Vagina (tissue), 2 donors: ENCODE measurements around the gene VASN. TPM values are rescaled to one million over a fixed set of nuclear protein-coding genes. Genes with fewer than 3 reads are reported as not detected.

Source experiments
- DNase-seq, 2 donors: peaks; one replicate each; pipeline ENCODE4 v3.0.0-alpha.2; 2017; ENCODE audit errors: extremely low spot score in 2 of 2
- H3K27ac ChIP-seq: fragments of 200-600 bp; sonication (generic); one replicate; pipeline ENCODE4 v1.5.1; 2019
- H3K27me3 ChIP-seq: fragments of 200-600 bp; sonication (generic); one replicate; pipeline ENCODE4 v1.5.1; 2019
- H3K36me3 ChIP-seq, 2 donors: fragments of 200-600 bp; sonication (generic); one replicate each; pipeline ENCODE4 v1.5.1; 2017 to 2019
- H3K4me1 ChIP-seq: fragments of 200-600 bp; sonication (generic); one replicate; pipeline ENCODE4 v1.5.1; 2019
- H3K4me3 ChIP-seq, 2 donors: fragments of 200-600 bp; sonication (generic); 1 replicate in 1 of 2; 2 replicates in 1 of 2; pipeline ENCODE4 v1.5.1; 2016 to 2019
- H3K9me3 ChIP-seq: fragments of 200-600 bp; sonication (generic); one replicate; pipeline ENCODE4 v1.5.1; 2019
- POLR2A ChIP-seq, 2 donors: fragments of 450-650 bp; IDR thresholded peaks; one replicate each; pipeline ENCODE4 v1.6.1; 2017; ENCODE audit warnings: antibody characterized with exemption in 2 of 2, mild to moderate bottlenecking in 2 of 2, moderate library complexity in 2 of 2
- POLR2AphosphoS5 ChIP-seq, 2 donors: sonication (generic); formaldehyde crosslinking; IDR thresholded peaks; one replicate each; pipeline ENCODE4 v1.9.0; 2017; ENCODE audit warnings: antibody characterized with exemption in 2 of 2, mild to moderate bottlenecking in 2 of 2, low read depth in 1 of 2; ENCODE audit not compliant: insufficient read depth in 1 of 2
- intact Hi-C: fragments of 100-400 bp; cut with DNase I; formaldehyde crosslinking; loops from one replicate; pipeline ENCODE4 v1.15.1; 2023
- total RNA-seq: library from RNA; depleted of rRNA; stranded (reverse); fragments of >200 nt; gene quantifications from one replicate; pipeline ENCODE4 v1.2.3, GENCODE V29; 2016
- TF ChIP-seq, protein P1 (sequence below), 3 experiments: fragments of 450-650 bp in 2 of 3; fragments of 200-600 bp in 1 of 3; sonication (generic) in 1 of 3; IDR thresholded peaks; one replicate each; pipeline ENCODE4 v1.5.1; 2017 to 2019; ENCODE audit warnings: antibody characterized with exemption in 3 of 3, mild to moderate bottlenecking in 2 of 3, moderate library complexity in 2 of 3

VASN gene
- total RNA-seq, 1 donor from 2014 or later = 37.6 TPM

DNA sequence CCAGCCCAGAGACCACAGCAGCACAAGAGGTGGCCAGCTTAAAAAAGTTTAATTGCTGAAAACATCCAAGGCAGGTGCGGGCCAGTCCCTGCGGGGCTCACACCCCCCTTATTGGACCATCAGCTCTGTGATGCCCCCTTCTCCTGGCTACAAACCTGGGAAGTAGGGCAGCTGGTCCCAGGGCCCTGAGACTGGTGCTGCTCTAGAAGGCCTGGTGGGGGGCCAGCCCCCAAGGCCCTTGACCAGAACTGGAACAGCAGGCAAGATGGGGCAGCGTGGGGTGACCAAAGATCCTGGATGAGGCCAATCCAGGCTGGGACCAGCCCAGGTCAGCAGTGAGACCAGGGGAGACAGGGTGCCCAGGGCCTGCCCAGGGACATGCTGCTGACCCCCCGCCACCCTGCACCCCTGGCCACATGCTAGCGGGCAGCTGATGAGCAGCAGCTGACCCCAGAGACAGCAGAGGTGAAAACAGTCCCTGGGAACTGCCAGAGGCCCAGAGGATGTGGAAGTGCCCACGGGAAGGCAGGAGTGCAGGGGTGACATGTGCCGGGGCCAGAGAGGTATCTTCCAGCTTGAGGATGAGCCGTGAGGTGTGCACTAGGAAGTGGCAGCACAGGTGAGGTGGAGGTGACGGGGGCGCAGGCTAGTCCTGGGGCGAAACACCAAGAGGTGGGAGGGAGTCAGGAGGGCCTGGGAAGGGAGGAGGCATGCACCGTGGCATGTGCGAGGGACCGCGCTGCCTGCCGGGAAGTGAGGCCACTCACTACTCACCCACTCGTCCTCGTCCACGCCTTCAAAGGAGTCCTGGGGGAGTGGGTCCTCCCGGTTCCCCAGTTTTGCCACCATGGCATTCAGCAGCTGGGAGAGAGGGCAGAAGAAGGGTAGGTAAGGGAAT is 16.9 kb upstream of the VASN start:
- no peak for DNase-seq
- Histone ChIP-seq H3K27me3 (no peaks in the 10 kb centered on the region), H3K9me3 (no peaks in the 10 kb centered on the region), H3K36me3 (no peaks in the 10 kb centered on the region), H3K27ac (no peak overlapping the region), H3K4me1 (peaks cover 20% of the 10 kb centered on the region), H3K4me3 (no peak overlapping the region)
- TF ChIP-seq, protein P1, sequence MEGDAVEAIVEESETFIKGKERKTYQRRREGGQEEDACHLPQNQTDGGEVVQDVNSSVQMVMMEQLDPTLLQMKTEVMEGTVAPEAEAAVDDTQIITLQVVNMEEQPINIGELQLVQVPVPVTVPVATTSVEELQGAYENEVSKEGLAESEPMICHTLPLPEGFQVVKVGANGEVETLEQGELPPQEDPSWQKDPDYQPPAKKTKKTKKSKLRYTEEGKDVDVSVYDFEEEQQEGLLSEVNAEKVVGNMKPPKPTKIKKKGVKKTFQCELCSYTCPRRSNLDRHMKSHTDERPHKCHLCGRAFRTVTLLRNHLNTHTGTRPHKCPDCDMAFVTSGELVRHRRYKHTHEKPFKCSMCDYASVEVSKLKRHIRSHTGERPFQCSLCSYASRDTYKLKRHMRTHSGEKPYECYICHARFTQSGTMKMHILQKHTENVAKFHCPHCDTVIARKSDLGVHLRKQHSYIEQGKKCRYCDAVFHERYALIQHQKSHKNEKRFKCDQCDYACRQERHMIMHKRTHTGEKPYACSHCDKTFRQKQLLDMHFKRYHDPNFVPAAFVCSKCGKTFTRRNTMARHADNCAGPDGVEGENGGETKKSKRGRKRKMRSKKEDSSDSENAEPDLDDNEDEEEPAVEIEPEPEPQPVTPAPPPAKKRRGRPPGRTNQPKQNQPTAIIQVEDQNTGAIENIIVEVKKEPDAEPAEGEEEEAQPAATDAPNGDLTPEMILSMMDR (IDR thresholded peaks at IDR 0.05) = no peak
- TF ChIP-seq POLR2A (IDR thresholded peaks at IDR 0.05) = no peak
- no peak for TF ChIP-seq POLR2AphosphoS5 (IDR thresholded peaks at IDR 0.05; ENCODE audit: insufficient read depth in 1 of 2, low read depth in 1 of 2)
- intact Hi-C loops = no loop called here

DNA sequence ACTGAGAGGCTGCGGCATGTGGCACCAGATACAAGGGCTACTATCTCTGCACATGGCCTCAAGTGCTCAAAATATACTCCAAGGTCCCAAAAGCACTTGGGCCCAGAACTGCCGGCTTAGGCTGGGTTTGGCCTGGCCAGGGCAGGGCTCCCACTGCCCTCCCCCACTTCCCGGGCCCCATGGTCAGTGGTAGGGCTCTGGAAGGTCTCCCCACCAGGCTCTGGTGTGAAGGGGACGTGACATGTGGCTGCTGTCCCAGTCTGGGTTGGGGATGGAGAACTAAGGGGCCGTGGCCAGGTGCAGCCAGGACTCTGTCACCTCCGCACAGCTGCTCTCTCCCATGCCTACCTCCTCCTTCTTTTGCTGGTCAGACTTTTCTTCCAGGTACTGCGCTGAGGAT is 14.8 kb upstream of the VASN start:
- intact Hi-C loops = no loop called here
- DNase-seq = no peak
- Histone ChIP-seq H3K4me1 (peaks cover 6% of the 10 kb centered on the region), H3K4me3 (no peak overlapping the region), H3K27me3 (no peaks in the 10 kb centered on the region), H3K27ac (no peak overlapping the region), H3K36me3 (no peaks in the 10 kb centered on the region), H3K9me3 (no peaks in the 10 kb centered on the region)
- TF ChIP-seq POLR2AphosphoS5 (IDR thresholded peaks at IDR 0.05; ENCODE audit: insufficient read depth in 1 of 2, low read depth in 1 of 2) = no peak
- TF ChIP-seq POLR2A (IDR thresholded peaks at IDR 0.05) = no peak
- TF ChIP-seq, protein P1 (IDR thresholded peaks at IDR 0.05) = no peak

DNA sequence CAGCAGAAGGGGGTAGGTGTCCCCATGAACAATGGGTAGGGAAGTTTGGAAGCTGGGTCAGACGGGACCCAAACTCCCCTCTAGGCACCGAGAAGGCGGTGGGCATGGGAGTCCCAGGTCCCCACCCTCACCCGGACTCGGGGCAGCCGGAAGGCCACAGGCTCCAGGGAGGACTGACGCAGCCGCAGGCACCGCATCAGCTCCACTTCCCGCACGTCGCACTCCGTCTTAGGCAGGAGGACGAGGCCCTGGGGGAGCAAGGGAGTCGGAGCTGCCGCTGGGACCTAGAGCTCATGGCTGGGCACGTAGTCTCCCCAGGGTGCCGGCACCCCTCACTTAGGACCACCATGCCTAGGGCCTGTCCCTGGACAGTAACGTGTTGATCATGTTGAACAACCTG is 13.4 kb upstream of the VASN start:
- Histone ChIP-seq H3K4me1 (peaks cover 5% of the 10 kb centered on the region), H3K9me3 (no peaks in the 10 kb centered on the region), H3K36me3 (no peaks in the 10 kb centered on the region), H3K27ac (no peak overlapping the region), H3K4me3 (no peak overlapping the region), H3K27me3 (no peaks in the 10 kb centered on the region)
- intact Hi-C loops = loop anchor here (2.0 kb wide), 1 partner anchor 47 kb away; no protein-coding TSS in a partner anchor
- DNase-seq = no peak
- TF ChIP-seq POLR2A (IDR thresholded peaks at IDR 0.05) = no peak
- TF ChIP-seq, protein P1 (IDR thresholded peaks at IDR 0.05) = no peak
- no peak for TF ChIP-seq POLR2AphosphoS5 (IDR thresholded peaks at IDR 0.05; ENCODE audit: insufficient read depth in 1 of 2, low read depth in 1 of 2)

DNA sequence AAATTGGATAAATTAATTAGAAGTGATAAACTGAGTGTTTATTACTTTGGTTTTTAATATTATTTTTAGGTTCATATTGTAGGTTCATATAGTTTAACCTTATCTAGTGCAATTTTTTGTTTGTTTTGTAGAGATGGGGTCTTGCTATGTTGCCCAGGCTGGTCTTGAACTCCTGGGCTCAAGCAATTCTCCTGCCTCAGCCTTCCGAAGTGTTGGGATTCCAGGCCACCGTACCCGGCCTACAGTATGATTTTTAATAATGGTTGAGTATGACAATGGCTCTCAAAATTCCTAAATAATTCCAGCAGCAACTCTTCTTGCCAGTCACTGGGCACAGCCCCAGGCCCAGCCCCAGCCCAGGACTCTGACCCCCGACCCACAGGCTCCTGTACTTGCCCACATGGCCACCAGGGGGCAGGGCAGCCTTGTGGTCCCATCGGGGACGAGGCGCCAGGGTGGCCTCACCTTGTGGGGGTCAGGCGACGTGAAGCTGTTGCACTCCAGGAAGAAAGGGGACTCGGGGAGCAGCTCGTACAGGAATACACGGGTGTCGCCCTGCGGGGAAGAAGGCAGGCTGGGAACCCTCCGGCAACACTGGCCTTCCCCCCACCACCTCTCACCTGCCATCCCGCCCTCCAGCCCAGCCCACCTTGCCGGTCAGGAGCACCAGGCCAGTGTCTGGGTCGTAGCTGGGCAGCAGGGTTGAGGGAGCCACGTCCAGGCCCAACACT is 12.7 kb upstream of the VASN start:
- no peak for DNase-seq
- Histone ChIP-seq H3K9me3 (no peaks in the 10 kb centered on the region), H3K4me3 (no peak overlapping the region), H3K27me3 (no peaks in the 10 kb centered on the region), H3K27ac (no peak overlapping the region), H3K4me1 (peaks cover 5% of the 10 kb centered on the region), H3K36me3 (peaks cover 0 to 4% of the 10 kb centered on the region in 2 donors)
- TF ChIP-seq, protein P1 (IDR thresholded peaks at IDR 0.05) = peak; percentile 97 to 99 (median 98)
- no peak for TF ChIP-seq POLR2A (IDR thresholded peaks at IDR 0.05)
- intact Hi-C loops = loop anchor here (2.0 kb wide), 1 partner anchor 46 kb away; no protein-coding TSS in a partner anchor
